Ascending aorta (tissue), 2 donors: ENCODE results near the gene ANKRD6. TPM values are rescaled to one million over a fixed set of nuclear protein-coding genes. Genes with fewer than 3 reads are reported as not detected.

Experiments used
- DNase-seq, 2 donors: peaks; one replicate each; pipeline ENCODE4 v3.0.0-alpha.2; 2019; ENCODE audit warnings: low spot score in 2 of 2
- H3K27ac ChIP-seq, 2 donors: fragments of 200-600 bp; sonication (generic); one replicate each; pipeline ENCODE4 v1.5.1; 2016 to 2017; ENCODE audit warnings: mild to moderate bottlenecking in 1 of 2
- H3K27me3 ChIP-seq: fragments of 200-600 bp; sonication (generic); one replicate; pipeline ENCODE4 v1.5.1; 2017
- H3K36me3 ChIP-seq, 2 donors: fragments of 200-600 bp; sonication (generic); one replicate each; pipeline ENCODE4 v1.5.1; 2016
- H3K4me1 ChIP-seq, 2 donors: fragments of 200-600 bp; sonication (generic); one replicate each; pipeline ENCODE4 v1.5.1; 2016 to 2017; ENCODE audit warnings: mild to moderate bottlenecking in 1 of 2
- H3K4me3 ChIP-seq, 2 donors: fragments of 200-600 bp; sonication (generic); one replicate each; pipeline ENCODE4 v1.5.1; 2016 to 2017; ENCODE audit warnings: mild to moderate bottlenecking in 1 of 2
- H3K9me3 ChIP-seq, 2 donors: fragments of 200-600 bp; sonication (generic); one replicate each; pipeline ENCODE4 v1.5.1; 2016
- CTCF ChIP-seq, 3 experiments: fragments of 200-600 bp in 2 of 3; fragments of 450-650 bp in 1 of 3; sonication (generic) in 2 of 3; IDR thresholded peaks; one replicate each; pipeline ENCODE4 v1.5.1; 2016 to 2019; ENCODE audit warnings: antibody characterized with exemption in 3 of 3, mild to moderate bottlenecking in 1 of 3, moderate library complexity in 1 of 3
- intact Hi-C: fragments of 100-400 bp; cut with DNase I; formaldehyde crosslinking; loops from one replicate; pipeline ENCODE4 v1.15.1; 2023
- total RNA-seq: library from RNA; depleted of rRNA; stranded (reverse); fragments of >200 nt; gene quantifications from one replicate; pipeline ENCODE4 v1.1.0, GENCODE V29; 2016

Gene ANKRD6
- total RNA-seq, 1 donor from 2014 or later: 32.2 TPM

GRCh38 chr6:89644864-89645263 is 211.9 kb downstream of the ANKRD6 start:
- H3K27me3 ChIP-seq: no peaks in the 10 kb centered on the region
- TF ChIP-seq CTCF (IDR thresholded peaks at IDR 0.05): no peak
- intact Hi-C loops: no loop called here
- no peaks in the 10 kb centered on the region for H3K9me3 ChIP-seq
- H3K36me3 ChIP-seq: peaks cover 38 to 54% of the 10 kb centered on the region in 2 donors
- H3K4me3 ChIP-seq: no peak overlapping the region
- H3K27ac ChIP-seq: no peak overlapping the region
- H3K4me1 ChIP-seq: no peaks in the 10 kb centered on the region
- no peak for DNase-seq

- H3K27me3 ChIP-seq: no peaks in the 10 kb centered on the region
- DNase-seq: no peak
- intact Hi-C loops: no loop called here
- no peak for TF ChIP-seq CTCF (IDR thresholded peaks at IDR 0.05)
- H3K9me3 ChIP-seq: no peaks in the 10 kb centered on the region
- H3K4me3 ChIP-seq: no peak overlapping the region
- H3K27ac ChIP-seq: no peak overlapping the region
- H3K36me3 ChIP-seq: peaks cover 49 to 63% of the 10 kb centered on the region in 2 donors
- H3K4me1 ChIP-seq: no peaks in the 10 kb centered on the region
Measured at GRCh38 chr6:89649682-89650081, 216.7 kb downstream of the ANKRD6 start.

- H3K36me3 ChIP-seq: peaks cover 47 to 67% of the 10 kb centered on the region in 2 donors
- no peaks in the 10 kb centered on the region for H3K4me1 ChIP-seq
- intact Hi-C loops: no loop called here
- H3K27me3 ChIP-seq: no peaks in the 10 kb centered on the region
- no peak overlapping the region for H3K4me3 ChIP-seq
- H3K9me3 ChIP-seq: no peaks in the 10 kb centered on the region
- TF ChIP-seq CTCF (IDR thresholded peaks at IDR 0.05): no peak
- no peak for DNase-seq
- no peak overlapping the region for H3K27ac ChIP-seq
Measured at GRCh38 chr6:89650579-89650978, 217.6 kb downstream of the ANKRD6 start.

GRCh38 chr6:89655122-89655521 is 222.2 kb downstream of the ANKRD6 start:
- DNase-seq: no peak
- Histone ChIP-seq H3K4me1 (no peaks in the 10 kb centered on the region), H3K9me3 (no peaks in the 10 kb centered on the region), H3K4me3 (no peak overlapping the region), H3K27ac (no peak overlapping the region), H3K27me3 (no peaks in the 10 kb centered on the region), H3K36me3 (peaks cover 50 to 70% of the 10 kb centered on the region in 2 donors)
- intact Hi-C loops: no loop called here
- TF ChIP-seq CTCF (IDR thresholded peaks at IDR 0.05): no peak

- TF ChIP-seq CTCF (IDR thresholded peaks at IDR 0.05): no peak
- intact Hi-C loops: no loop called here
- H3K4me3 ChIP-seq: no peak overlapping the region
- no peak for DNase-seq
- peaks cover 57 to 84% of the 10 kb centered on the region in 2 donors for H3K36me3 ChIP-seq
- no peaks in the 10 kb centered on the region for H3K27me3 ChIP-seq
- H3K9me3 ChIP-seq: no peaks in the 10 kb centered on the region
- no peaks in the 10 kb centered on the region for H3K4me1 ChIP-seq
- H3K27ac ChIP-seq: no peak overlapping the region
Measured at GRCh38 chr6:89657445-89658158, 224.7 kb downstream of the ANKRD6 start.
